HG03432 (cell line): ENCODE results near the gene SRC.

Experiments
- ATAC-seq: cut with Tn5 transposase; IDR thresholded peaks from one replicate; pipeline ENCODE4 v1.9.1; 2021; ENCODE audit warnings: mild to moderate bottlenecking, moderate library complexity; ENCODE audit not compliant: unreplicated experiment

The SRC gene

DNA sequence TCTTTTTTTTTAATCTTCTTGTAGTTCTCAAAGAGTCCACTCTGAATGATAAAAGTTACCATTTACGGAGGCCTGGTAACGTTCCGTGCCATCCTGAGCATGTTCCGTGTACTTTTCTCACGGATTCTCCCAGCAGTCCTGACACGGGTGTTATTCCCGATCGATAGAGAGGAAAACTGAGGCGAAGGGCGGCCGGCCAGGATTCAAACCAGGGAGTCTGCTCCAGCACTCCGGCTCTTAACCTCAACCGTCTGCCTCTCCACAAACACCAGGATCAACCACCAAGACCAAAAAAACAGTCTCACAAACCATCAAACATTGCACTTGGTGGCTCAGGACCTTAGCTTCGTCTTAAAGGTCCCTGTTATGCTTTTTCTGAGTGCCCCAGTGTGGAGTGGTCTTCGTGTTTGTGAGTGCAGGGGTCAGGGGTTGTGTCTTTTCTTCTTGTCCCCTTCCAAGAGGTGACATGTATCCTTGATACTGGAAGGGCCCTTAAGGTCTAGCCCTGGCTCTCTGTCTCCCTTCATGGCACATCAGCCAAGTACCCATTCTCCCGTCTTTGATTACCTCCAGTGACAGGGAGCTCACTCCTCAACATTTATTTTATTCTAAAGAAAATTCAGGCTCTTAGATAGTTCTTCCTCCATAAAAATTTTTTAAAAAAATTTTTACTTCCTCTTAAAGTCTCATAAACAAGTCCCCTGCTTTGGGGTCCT is 35.1 kb downstream of the SRC start:
- ATAC-seq: no peak

GRCh38 chr20:37381621-37382471 is 35.9 kb downstream of the SRC start:
- ATAC-seq: no peak

GRCh38 chr20:37382482-37383120 is 36.7 kb downstream of the SRC start:
- ATAC-seq: no peak

- no peak for ATAC-seq
Measured at GRCh38 chr20:37383229-37383989, 37.5 kb downstream of the SRC start.

DNA sequence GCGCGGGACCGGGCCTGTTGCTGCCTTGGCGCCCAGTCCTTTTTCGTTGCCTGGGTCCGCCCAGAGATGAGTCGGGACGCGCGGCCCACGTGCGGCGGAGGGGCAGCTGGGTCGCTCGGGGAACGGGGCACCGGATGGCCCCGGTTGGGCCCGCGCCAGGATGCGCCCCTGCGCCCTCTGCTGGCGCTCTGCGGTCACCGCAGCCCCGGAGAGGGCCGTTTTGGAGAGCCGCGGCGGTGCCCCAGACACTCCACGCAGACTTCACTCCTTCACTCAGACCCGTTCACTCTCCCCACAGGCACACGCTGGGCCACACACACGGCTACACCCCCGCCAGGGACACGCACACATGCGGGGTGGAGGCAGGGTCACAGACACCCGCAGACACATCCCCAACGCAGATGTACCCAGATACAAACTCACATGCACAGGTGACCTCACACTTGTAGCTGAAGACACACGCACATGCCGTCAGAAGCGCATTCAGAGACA is 38.8 kb downstream of the SRC start:
- ATAC-seq: peak; percentile 65

DNA sequence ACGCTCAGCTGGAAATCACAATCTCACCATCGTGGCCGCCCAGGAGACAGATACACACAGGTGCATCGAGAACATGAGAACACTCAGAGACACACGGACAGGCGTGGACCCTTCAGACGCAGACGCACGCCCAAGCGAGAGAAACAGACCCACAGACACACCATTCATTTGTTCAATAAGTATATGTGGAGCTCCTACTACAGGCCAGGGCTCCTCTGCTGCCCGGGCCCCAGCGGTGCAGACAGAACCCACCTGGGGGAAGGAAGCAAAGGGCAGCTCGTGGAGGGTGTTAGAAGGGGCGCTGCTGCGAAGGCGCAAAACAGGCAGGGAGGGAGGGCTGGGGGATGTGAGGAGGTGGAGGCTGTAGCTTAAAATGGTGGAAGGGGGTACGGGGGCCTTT is 39.2 kb downstream of the SRC start:
- no peak for ATAC-seq

GRCh38 chr20:37385659-37386504 is 39.9 kb downstream of the SRC start:
- no peak for ATAC-seq

- no peak for ATAC-seq
Measured at GRCh38 chr20:37386505-37387251, 40.7 kb downstream of the SRC start.

- no peak for ATAC-seq
Measured at GRCh38 chr20:37387519-37388269, 41.8 kb downstream of the SRC start.

GRCh38 chr20:37388831-37389230 is 42.9 kb downstream of the SRC start:
- no peak for ATAC-seq

GRCh38 chr20:37389241-37389747 is 43.4 kb downstream of the SRC start:
- no peak for ATAC-seq

GRCh38 chr20:37389844-37390275 is 43.9 kb downstream of the SRC start:
- ATAC-seq: no peak

GRCh38 chr20:37390503-37390890 is 44.6 kb downstream of the SRC start:
- ATAC-seq: no peak

DNA sequence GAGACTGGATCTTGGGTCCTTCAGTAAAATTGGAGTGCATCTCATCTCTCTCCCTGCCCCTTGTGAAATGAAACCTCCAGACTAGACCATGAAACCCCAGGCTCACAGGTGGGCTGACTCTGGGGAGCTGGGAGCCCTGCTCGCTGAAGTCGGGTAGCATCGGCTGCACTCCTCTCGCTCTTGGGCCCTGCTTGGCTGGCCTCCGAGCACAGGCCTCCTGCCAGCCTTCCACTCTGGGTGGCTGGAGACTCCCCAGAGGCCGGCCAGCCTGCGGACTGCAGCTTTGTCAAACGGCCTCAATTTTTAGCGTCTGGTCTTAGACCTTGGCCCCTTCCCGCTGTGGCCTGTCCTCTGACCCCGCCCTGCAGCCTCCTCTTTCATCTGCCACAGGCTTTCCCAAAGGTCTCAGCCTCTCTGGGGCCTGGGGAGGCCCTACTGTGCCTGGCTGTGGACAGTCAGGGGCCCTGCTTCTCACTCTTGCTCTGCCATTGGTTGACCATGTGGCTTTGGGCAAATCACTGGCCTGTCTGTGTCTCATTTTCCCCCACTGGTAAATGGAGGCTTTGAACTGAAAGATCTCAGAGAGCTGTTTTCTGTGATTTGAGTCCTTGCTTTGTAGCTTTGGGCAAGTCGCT is 45.1 kb downstream of the SRC start:
- ATAC-seq: no peak

DNA sequence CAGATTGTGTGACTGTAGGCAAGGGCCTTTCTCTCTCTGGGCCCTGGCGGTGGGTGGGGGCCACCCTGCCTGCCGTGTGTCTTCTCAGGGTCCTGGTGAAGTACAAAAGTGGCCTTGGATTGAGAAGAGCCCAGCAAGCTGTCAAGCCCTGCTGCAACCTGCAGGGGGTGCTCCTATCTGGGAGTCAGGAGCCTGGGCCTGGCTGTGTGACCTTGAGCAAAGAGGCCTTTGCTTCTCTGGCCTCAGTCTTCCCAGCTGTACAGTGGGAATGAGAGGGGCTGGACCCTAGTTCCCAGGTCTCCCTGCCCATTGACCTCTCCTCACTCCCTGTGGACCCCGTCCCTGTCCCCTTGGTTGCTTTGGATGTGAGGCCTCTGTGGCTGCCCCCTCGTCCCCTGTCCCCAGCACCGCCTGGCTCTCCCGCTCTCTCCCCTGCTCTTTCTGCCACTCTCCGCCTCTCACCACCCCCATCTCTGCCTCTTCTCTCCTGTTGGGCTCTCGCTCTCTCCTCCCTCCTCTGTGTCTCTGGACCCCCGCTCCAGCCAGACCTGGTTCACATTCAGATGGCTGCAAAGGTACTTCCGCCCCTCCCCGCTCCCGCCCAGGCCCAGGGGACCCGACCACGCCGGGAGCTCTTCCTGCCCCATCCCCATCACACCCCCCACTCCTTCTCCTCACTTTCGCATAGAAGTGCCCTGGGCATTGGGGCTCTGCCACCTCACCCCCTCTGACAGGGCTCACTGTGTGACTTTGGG is 46.7 kb downstream of the SRC start:
- no peak for ATAC-seq

GRCh38 chr20:37393196-37393862 is 47.4 kb downstream of the SRC start:
- ATAC-seq: no peak
